ENCODE results near the gene SMNDC1.

- TF ChIP-seq, protein P1, sequence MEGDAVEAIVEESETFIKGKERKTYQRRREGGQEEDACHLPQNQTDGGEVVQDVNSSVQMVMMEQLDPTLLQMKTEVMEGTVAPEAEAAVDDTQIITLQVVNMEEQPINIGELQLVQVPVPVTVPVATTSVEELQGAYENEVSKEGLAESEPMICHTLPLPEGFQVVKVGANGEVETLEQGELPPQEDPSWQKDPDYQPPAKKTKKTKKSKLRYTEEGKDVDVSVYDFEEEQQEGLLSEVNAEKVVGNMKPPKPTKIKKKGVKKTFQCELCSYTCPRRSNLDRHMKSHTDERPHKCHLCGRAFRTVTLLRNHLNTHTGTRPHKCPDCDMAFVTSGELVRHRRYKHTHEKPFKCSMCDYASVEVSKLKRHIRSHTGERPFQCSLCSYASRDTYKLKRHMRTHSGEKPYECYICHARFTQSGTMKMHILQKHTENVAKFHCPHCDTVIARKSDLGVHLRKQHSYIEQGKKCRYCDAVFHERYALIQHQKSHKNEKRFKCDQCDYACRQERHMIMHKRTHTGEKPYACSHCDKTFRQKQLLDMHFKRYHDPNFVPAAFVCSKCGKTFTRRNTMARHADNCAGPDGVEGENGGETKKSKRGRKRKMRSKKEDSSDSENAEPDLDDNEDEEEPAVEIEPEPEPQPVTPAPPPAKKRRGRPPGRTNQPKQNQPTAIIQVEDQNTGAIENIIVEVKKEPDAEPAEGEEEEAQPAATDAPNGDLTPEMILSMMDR (conservative IDR thresholded peaks at IDR 0.05), result no peak
- no peak for TF ChIP-seq ZFX (IDR thresholded peaks at IDR 0.05)
Observed at GRCh38 chr10:110258542-110258941, 46.2 kb downstream of the SMNDC1 start.

All from C4-2B (cell line).